ENCODE measurements around the gene GINS2. TPM values are rescaled to one million over a fixed set of nuclear protein-coding genes. Genes with fewer than 3 reads are reported as not detected.

Gene GINS2
- total RNA-seq, 1 donor from 2014 or later: 9.1 TPM

DNA sequence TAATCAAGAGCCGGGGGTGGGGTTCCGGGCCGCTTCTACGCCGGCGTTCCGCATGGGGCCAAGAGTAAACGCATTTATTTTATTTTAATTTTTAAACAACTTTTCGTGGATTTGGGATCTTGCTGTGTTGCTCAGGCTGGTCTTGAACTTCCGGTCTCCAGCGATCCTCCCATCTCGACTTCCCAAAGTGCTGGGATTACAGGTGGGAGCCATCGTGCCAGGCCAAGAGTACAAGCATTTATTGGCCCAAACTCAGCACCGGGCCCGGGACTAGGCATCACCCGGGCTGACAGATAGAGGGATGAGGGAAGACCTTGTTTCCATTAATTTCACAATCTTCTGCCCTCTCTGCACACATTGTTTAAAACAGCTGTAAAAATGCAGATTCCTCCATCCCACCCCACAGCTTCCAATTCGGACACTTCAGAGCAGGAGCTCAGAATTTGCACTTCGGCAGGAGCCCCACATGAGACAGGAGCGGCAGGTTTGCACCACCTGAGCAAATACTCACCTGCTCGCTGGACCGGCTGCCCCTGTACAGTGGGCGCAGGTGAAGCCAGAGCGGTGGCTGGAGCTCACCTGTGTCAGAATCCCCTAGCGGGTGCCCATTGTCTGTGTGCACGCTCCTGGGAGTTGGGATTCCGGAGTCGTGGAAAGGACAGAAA is 663 bp upstream of the GINS2 start:
- TF ChIP-seq, protein P1, sequence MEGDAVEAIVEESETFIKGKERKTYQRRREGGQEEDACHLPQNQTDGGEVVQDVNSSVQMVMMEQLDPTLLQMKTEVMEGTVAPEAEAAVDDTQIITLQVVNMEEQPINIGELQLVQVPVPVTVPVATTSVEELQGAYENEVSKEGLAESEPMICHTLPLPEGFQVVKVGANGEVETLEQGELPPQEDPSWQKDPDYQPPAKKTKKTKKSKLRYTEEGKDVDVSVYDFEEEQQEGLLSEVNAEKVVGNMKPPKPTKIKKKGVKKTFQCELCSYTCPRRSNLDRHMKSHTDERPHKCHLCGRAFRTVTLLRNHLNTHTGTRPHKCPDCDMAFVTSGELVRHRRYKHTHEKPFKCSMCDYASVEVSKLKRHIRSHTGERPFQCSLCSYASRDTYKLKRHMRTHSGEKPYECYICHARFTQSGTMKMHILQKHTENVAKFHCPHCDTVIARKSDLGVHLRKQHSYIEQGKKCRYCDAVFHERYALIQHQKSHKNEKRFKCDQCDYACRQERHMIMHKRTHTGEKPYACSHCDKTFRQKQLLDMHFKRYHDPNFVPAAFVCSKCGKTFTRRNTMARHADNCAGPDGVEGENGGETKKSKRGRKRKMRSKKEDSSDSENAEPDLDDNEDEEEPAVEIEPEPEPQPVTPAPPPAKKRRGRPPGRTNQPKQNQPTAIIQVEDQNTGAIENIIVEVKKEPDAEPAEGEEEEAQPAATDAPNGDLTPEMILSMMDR (IDR thresholded peaks at IDR 0.05; ENCODE audit: unreplicated experiment): no peak
- H3K27me3 Mint-ChIP-seq (ENCODE audit: unreplicated experiment): peaks cover 3% of the 10 kb centered on the region
- H3K27ac Mint-ChIP-seq (ENCODE audit: unreplicated experiment): no peak overlapping the region
- H3K4me1 Mint-ChIP-seq (ENCODE audit: unreplicated experiment): no peaks in the 10 kb centered on the region
- no peak for DNase-seq (ENCODE audit: low spot score)
- no peaks in the 10 kb centered on the region for H3K9me3 Mint-ChIP-seq (ENCODE audit: unreplicated experiment)
- peak overlapping the region; percentile 51 for H3K4me3 Mint-ChIP-seq (ENCODE audit: unreplicated experiment)
- no peaks in the 10 kb centered on the region for H3K36me3 Mint-ChIP-seq (ENCODE audit: low read depth, unreplicated experiment)

DNA sequence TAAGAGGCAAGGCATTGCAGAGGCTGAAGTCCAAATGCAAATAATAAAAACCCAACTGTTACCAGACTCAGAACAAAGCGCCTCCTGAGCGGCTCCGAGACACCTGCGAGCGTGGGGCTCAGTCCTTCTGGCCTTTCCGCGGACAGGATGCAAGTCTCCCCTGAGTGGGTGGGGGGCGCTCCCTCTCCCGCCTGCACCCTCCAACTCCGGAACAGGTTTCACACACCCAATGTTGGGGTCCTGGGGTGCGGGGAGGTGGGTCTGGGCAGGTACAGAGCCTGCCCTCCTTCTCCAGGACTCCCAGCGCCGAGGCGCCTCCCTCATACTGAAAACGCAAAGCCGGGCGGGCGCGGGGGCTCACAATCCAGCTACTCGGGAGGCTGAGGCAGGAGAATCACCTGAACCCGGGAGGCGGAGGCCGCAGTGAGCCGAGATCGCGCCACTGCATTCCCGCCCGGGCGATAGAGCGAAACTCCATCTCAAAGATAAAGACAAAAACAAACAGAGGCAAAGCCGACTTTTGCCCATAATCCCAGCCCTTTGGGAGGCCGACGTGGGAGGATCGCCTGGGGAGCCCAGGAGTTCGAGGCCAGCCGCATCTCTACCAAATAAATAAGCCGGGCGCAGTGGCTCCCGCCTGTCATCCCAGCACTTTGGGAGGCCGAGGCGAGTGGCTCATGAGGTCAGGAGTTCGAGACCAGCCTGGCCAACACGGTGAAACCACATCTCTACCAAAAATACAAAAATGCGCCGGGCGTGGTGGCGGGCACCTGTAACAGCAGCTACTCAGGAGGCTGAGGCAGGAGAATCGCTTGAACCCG is 893 bp downstream of the GINS2 start:
- TF ChIP-seq, protein P1 (IDR thresholded peaks at IDR 0.05; ENCODE audit: unreplicated experiment): no peak
- H3K4me1 Mint-ChIP-seq (ENCODE audit: unreplicated experiment): peaks cover 4% of the 10 kb centered on the region
- no peaks in the 10 kb centered on the region for H3K36me3 Mint-ChIP-seq (ENCODE audit: low read depth, unreplicated experiment)
- no peak overlapping the region for H3K27ac Mint-ChIP-seq (ENCODE audit: unreplicated experiment)
- peak overlapping the region; percentile 71 for H3K4me3 Mint-ChIP-seq (ENCODE audit: unreplicated experiment)
- H3K27me3 Mint-ChIP-seq (ENCODE audit: unreplicated experiment): peaks cover 4% of the 10 kb centered on the region
- no peaks in the 10 kb centered on the region for H3K9me3 Mint-ChIP-seq (ENCODE audit: unreplicated experiment)
- no peak for DNase-seq (ENCODE audit: low spot score)

DNA sequence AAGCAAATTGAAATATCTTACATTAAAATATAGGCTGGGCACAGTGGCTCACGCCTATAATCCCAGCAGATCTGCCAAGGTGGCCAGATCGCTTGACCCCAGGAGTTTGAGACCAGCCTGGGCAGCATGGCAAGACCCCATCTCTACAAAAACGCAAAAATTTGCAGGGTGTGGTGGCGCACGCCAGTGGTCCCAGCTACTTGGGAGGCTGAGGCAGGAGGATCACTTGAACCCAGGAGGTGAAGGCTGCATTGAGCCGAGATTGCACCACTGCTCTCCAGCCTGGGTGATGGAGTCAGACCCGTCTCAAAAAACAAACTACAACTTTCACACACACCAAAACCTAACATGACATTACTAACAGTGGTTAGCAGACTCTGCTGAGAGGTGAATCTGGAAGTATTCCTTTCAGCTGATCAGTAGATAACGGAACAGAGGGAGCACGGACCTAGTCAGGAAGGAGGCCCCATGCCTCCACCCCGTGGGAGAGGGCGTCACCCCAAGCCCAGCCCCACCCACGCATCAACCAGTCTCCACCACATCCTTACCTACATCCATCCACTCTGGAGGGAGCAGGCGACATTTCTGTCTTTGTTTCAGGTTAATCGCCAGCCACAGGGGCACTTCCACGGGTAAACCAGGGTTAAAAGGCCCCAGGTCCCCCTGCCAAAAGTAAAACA is 1.7 kb downstream of the GINS2 start:
- H3K4me3 Mint-ChIP-seq (ENCODE audit: unreplicated experiment): peak overlapping the region; percentile 71
- no peaks in the 10 kb centered on the region for H3K9me3 Mint-ChIP-seq (ENCODE audit: unreplicated experiment)
- peaks cover 4% of the 10 kb centered on the region for H3K4me1 Mint-ChIP-seq (ENCODE audit: unreplicated experiment)
- peaks cover 4% of the 10 kb centered on the region for H3K27me3 Mint-ChIP-seq (ENCODE audit: unreplicated experiment)
- no peak overlapping the region for H3K27ac Mint-ChIP-seq (ENCODE audit: unreplicated experiment)
- no peak for DNase-seq (ENCODE audit: low spot score)
- no peaks in the 10 kb centered on the region for H3K36me3 Mint-ChIP-seq (ENCODE audit: low read depth, unreplicated experiment)
- TF ChIP-seq, protein P1 (IDR thresholded peaks at IDR 0.05; ENCODE audit: unreplicated experiment): no peak

DNA sequence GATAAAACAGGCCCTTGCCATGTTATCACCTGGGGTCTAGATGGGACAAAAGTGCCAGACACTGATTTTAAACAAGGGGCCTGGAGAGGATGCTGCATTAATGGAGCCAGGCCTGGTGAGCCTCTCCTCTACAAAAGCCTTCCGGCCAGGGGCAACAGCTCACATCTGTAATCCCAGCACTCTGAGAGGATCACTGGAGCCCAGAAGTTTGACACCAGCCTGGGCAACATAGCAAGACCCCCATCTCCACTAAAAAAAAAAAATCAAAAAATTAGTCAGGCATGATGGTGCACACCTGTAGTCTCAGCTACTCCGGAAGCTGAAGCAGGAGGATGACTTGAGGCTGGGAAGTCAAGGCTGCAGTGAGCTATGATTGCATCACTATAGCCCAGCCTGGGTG is 3.5 kb downstream of the GINS2 start:
- H3K27ac Mint-ChIP-seq (ENCODE audit: unreplicated experiment): no peak overlapping the region
- TF ChIP-seq, protein P1 (IDR thresholded peaks at IDR 0.05; ENCODE audit: unreplicated experiment): no peak
- no peak for DNase-seq (ENCODE audit: low spot score)
- H3K4me3 Mint-ChIP-seq (ENCODE audit: unreplicated experiment): no peak overlapping the region
- peaks cover 4% of the 10 kb centered on the region for H3K27me3 Mint-ChIP-seq (ENCODE audit: unreplicated experiment)
- no peaks in the 10 kb centered on the region for H3K9me3 Mint-ChIP-seq (ENCODE audit: unreplicated experiment)
- H3K36me3 Mint-ChIP-seq (ENCODE audit: low read depth, unreplicated experiment): no peaks in the 10 kb centered on the region
- peaks cover 13% of the 10 kb centered on the region for H3K4me1 Mint-ChIP-seq (ENCODE audit: unreplicated experiment)

Measured in endothelial cell (in vitro differentiated cells).